GM21367 (cell line): ENCODE data around the gene HOXB7.

ENCODE experiments used
- ATAC-seq: cut with Tn5 transposase; IDR thresholded peaks from one replicate; pipeline ENCODE4 v1.9.1; 2021; ENCODE audit not compliant: unreplicated experiment

Gene HOXB7

GRCh38 chr17:48596735-48597527, 13.9 kb downstream of the HOXB7 start:
- ATAC-seq: no peak

GRCh38 chr17:48596000-48596734, 14.7 kb downstream of the HOXB7 start:
- ATAC-seq: no peak

GRCh38 chr17:48595278-48595999, 15.4 kb downstream of the HOXB7 start:
- no peak for ATAC-seq

GRCh38 chr17:48594538-48595277, 16.1 kb downstream of the HOXB7 start:
- ATAC-seq: no peak

- ATAC-seq: no peak
These were observed 16.8 kb downstream of the HOXB7 start for GRCh38 chr17:48593840-48594537.

GRCh38 chr17:48593126-48593829, 17.5 kb downstream of the HOXB7 start, which contains the start of gene HOXB5:
Gene HOXB5, minus strand, starts transcription at chr17:48593779. Its CDS starts 97 bp downstream, at chr17:48593682.
- ATAC-seq: no peak

GRCh38 chr17:48592577-48592976, 18.2 kb downstream of the HOXB7 start:
- no peak for ATAC-seq

GRCh38 chr17:48592057-48592514, 18.7 kb downstream of the HOXB7 start:
- no peak for ATAC-seq

- no peak for ATAC-seq
These were observed 19.4 kb downstream of the HOXB7 start for GRCh38 chr17:48591255-48592056.

- ATAC-seq: no peak
These were observed 20.1 kb downstream of the HOXB7 start for GRCh38 chr17:48590607-48591161.

GRCh38 chr17:48589831-48590606, 20.8 kb downstream of the HOXB7 start, which contains the start of gene HOXB3:
Gene HOXB3, minus strand, starts transcription at chr17:48590241. Its CDS starts 37,767 bp downstream, at chr17:48552474.
- ATAC-seq: no peak

- ATAC-seq: no peak
These were observed 21.6 kb downstream of the HOXB7 start for GRCh38 chr17:48589060-48589830.

GRCh38 chr17:48588528-48588927, 22.3 kb downstream of the HOXB7 start:
- ATAC-seq: no peak

GRCh38 chr17:48588074-48588415, 22.8 kb downstream of the HOXB7 start:
- no peak for ATAC-seq

- ATAC-seq: no peak
These were observed 23.3 kb downstream of the HOXB7 start for GRCh38 chr17:48587276-48588073.
